Stimulated activated CD8-positive, alpha-beta memory T cell treated with anti-CD3 and anti-CD28 coated beads, Interleukin-4, amount 100 ng/mL, for 1 hour (primary cell): ENCODE measurements around the gene PDXK.
"Not testable (repeated sequence)": the region's sequence is repeated elsewhere in the genome, so short reads cannot be mapped to it uniquely, and the experiment has no call there.

Experiments used
- DNase-seq, 2 donors: peaks; one replicate each; pipeline ENCODE4 v3.0.0-alpha.2; 2020; ENCODE audit warnings: low read depth in 2 of 2, low spot score in 1 of 2

The PDXK gene

DNA sequence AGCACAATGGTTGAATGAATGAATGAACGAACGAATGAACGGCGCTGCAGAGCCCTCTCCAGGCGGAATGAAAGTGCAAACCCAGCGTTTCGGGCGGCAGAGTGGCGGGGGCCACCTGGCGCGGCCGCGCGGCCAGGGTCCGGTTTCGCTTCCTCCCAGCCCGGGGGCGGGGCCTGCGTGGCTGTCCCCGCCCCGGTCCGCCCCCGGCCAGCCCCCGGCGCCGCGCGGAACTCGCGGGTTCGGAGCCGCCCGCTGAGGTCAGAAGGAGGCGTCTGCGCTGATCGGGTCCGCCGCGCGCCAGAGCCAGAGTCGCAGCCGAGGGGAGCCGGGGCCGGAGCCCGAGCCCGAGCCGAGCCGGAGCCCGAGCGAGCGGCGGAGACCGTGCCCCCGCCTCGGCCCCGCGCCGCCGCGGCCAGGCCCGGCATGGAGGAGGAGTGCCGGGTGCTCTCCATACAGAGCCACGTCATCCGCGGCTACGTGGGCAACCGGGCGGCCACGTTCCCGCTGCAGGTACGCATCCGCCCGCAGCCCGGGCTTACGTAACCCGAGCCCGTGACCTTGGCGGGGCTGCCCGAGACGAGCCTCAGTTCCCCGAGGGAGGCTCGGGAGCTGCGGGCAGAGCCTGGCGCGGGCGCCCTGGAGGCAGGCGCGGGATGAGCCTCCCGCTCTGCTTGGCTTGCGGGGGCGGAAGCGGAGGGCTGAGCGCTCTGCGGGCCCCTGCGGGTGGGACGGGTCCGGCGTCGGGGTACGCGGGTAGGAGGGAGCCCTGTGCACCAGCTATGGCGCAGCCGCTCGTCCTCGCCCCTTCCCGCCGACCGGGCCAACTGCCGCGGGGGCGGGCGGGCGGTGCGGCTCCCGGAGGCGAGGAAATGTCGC, at the start of gene PDXK:
Gene PDXK (plus strand): TSS at position 258 of the 876 bp plus-strand sequence. CDS start 166 bp downstream, at position 424.
- peak; percentile 42 to 53 for DNase-seq

DNA sequence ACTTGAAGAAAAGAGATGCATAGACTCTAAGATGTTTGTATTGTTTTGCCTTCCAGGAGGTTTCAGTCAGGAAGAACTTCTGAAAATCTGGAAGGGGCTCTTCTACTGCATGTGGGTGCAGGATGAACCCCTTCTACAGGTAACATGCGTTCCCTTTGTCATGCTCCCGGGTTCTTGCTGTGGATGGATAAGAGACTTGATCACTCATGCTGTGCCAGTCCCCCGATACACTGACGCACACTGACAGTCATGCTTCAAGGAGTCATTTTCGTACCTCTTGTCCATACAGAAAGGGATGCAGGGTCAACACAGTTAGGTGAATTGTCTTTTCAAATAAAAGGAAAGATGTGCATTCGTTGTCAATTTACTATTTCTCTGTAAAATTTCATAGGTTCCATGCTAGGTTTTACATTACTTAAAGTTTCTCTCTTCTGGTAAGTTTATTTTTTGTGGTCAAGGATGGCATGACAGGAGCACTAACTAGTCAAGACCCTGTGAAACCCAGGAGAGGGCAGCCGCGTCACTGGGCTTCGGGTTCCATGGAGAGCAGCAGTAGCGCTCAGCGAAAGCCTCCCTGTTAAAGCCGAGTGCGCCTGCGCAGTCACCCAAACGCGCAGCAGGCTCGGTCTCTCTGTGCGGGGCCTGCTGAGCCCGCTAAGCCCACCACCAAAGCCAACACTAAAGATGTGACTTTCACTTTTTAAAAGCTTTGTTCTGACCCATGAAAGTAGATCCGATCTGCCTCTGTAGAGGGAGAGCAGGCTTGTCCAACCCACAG, 48.9 kb upstream of the PDXK start:
- DNase-seq, result no peak

DNA sequence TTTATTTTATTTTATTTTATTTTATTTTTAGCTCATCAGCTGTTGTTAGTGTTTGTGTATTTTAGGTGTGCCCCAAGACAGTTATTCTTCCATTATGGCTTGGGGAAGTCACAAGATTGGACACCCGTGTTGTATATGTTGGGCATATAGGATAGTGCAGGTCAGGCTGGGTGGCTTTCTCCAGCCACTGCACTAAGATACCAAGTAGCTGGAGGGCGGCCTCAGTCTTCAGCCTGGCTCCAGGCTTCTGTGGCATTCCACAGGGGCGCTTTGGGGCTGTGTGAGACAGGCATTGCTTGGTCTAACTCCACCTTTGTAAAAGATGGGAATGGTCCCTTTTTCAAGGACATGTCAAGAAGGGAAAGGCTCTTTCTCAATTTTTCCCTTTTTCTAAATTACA, 43.1 kb upstream of the PDXK start:
- no peak for DNase-seq

DNA sequence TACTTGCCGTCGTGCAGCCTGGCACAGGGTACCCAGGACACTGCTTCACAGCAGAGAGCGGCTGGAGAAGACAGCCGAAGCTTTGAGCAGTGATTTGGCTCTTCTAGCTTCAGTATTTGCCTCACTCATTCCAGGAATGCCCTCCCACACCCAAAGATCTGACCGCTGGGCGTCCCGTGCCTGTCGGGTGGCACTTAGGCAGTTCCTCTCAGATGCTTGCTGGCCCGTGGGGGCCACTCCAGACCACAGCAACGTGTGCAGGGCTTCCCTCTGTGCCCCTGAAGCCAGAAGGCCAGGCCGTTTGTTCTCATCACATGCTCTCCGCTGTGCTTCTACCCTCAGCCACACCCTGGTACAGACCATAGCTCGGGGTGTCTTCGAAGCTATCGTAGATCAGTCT, 42.5 kb upstream of the PDXK start:
- no peak for DNase-seq

DNA sequence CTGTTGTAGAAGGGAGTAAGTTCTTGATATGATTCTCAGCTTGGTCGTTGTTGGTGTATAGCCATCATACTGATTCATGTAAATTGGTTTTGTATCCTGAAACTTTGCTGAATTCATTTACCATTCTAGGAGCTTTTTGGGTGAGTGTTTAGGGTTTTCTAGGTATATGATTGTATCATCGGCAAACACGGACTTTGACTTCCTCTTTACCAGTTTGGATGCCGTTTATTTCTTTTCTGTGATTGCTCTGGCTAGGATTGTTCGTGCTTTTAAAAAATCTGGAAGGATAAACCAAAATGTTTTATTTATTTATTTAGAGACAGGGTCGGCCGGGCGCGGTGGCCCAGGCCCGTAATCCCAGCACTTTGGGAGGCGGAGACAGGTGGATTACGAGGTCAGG, 39.0 kb upstream of the PDXK start:
- DNase-seq, result no peak

DNA sequence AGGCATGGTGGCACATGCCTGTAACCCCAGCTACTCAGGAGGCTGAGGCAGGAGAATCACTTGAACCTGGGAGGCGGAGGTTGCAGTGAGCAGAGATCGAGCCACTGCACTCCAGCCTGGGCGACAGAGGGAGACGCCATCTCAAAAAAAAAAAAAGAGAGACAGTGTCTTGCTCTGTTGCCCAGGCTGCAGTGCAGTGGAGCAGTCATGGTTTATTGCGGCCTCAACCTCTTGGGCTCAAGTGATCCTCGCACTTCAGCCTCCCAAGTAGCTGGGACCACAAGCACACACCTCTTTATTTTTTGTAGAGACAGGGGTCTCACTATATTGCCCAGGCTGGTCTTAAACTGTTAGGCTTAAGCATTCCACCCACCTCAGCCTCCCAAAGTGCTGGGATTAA, 38.5 kb upstream of the PDXK start:
- DNase-seq, result not testable (repeated sequence)

DNA sequence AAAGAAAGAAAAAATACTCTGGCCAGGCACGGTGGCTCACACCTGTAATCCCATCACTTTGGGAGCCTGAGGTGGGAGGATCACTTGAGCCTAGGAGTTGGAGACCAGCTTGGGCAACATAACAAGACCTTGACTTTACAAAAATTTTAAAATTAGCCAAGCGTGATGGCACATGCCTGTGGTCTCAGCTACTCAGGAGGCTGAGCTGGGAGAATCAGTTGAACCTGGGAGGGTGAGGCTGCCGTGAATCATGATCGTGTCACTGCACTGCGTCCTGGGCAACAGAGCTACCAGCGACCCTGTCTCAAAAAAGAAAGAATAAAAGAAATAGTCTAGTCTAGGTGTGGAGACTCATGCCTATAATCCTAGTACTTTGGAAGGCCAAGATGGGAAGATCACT, 37.3 kb upstream of the PDXK start:
- no peak for DNase-seq

- no peak for DNase-seq
Measured at GRCh38 chr21:43684424-43684823, 34.5 kb upstream of the PDXK start.

GRCh38 chr21:43686811-43687565, 31.9 kb upstream of the PDXK start:
- no peak for DNase-seq

GRCh38 chr21:43687566-43688399, 31.1 kb upstream of the PDXK start:
- no peak for DNase-seq

DNA sequence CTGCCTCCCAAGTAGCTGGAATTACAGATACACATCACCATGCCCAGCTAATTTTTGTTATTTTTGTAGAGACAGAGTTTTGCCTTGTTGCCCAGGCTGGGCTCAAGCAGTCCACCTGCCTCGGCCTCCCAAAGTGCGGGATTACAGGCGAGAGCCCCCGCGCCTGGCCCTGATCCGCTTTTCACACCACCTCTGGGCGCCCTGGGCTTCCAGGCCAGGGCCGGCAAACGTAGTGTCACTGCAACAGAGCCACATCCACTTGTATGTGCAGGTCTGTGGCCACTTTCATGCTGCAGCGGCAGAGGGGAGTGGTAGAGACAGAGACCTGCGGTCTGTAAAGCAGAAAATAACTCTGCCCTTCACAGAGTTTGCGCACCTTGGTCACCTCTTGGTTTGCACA, 30.0 kb upstream of the PDXK start:
- DNase-seq, result no peak

GRCh38 chr21:43689556-43690337, 29.2 kb upstream of the PDXK start:
- no peak for DNase-seq

DNA sequence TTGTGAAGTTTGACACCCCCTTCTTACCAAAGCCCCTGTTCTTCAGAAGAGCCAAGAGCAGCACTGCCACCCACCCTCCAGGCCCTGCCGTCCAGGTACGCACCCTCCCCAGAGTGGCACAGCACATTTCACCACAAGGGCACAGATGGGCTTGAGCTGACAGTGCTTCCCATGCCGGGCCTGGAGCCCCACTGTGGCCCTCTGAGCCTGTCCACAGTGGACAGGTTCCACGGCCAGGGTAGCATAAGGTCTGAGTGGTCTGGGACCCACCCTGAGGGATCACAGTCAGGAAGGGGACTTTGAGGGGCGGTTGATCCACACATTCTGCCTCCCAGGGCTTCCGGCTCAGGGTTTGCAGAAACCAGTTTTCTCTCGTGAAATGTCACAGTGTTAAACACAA, 28.6 kb upstream of the PDXK start:
- no peak for DNase-seq

DNA sequence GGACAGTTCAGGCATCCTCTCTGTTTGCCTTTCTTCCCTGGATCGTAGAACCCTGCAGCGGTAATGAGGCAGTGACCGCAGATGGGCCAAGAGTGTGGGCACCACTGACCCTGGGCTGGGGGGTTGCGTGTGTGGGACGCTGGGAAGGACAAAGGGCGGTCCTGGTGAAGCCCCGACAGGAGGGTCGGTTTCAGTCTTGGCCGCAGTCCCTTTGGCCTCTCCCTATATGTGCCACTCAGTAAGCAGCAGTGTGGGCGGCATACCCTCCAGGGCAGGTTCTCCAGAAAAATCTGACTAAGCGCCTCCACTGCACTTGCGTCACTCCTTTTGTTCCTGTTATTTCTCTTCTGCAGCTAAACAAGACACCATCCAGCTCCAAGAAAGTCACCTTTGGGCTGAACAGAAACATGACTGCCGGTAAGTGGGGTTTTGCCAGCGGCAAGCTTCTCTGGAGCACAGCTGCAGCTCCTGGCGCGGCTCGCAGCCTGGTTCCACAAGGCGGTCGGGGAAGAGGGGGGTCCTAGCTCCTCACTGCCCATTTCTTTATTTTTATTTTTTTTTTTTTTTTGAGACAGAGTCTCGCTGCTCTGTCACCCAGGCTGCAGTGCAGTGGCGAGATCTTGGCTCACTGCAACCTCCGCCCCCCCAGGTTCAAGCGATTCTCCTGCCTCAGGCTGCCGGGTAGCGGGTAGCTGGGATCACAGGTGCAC, 27.7 kb upstream of the PDXK start:
- DNase-seq, result no peak

GRCh38 chr21:43691801-43692200, 27.1 kb upstream of the PDXK start:
- DNase-seq, result no peak

DNA sequence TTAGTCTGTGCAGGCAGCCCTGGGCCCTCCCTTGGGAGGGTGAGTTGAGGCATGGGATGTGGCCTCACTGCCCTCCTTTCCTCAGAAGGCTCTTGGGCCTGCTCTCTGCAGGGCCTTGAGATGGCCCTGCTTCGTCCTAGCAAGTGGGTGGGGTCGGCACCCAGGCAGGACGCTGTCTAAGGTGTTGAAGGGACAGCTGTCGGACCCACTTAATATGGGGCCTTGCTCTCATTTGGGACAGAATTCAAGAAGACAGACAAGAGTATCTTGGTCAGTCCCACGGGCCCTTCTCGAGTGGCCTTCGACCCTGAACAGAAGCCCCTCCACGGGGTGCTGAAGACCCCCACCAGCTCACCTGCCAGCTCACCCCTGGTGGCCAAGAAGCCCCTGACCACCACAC, 26.0 kb upstream of the PDXK start:
- DNase-seq, result no peak

GRCh38 chr21:43693981-43694380, 24.9 kb upstream of the PDXK start:
- no peak for DNase-seq

DNA sequence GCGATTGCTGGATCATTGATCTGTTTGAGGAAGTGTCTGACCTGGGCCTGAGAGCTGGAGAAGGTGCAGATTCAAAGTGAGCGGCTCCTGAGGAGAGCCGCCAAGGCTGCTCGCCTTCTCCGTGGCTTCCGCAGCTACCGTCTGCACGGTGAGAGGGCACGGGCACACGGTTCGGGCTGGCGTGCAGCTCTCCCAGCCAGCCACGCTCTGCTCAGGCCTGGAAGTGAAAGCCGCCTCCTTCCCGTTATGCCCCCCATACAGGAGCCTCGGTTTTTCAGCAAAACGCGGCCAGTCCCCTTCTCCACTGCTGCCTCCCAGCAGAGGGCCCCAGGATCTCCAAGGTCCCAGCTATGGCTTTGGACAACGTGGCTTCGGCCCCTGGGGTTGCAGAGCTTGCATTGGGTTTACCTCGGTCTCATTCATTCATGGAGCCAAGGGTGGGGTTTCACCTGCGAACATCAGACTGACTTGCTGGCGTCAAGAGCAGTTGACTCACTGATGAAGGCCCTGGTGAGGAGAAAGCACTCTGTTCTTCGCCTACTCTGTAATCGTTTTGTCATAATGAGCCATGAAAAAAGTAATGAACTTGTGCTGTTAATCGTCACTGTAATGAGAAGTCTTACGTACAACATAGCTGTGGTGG, 24.4 kb upstream of the PDXK start:
- no peak for DNase-seq

GRCh38 chr21:43696214-43696613, 22.7 kb upstream of the PDXK start:
- no peak for DNase-seq
